ENCODE results near the gene DENND2C.

DNA sequence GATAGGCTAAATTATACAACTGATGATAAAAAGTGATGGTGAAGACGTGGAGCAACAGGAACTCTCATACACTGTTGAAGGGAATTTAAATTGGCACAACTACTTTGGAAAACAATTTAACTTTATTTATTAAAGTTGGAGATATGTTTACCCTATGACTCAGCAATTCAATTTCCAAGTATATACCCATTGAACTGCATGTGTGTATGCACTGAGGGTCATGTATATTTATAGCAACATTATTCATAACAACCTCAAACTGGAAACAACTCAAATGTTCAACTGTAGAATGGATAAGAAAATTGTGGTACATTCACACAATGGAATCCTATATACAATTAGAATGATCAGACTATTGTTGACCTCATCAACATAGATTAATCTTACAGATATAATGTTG, 71.9 kb downstream of the DENND2C start:
- no peak for TF ChIP-seq ZNF629 (CRISPR knock-in tag; conservative IDR thresholded peaks at IDR 0.05)
- no peak for TF ChIP-seq BRCA1 (CRISPR knock-in tag; IDR thresholded peaks at IDR 0.05)
- TF ChIP-seq EP300 (IDR thresholded peaks at IDR 0.05; ENCODE audit: low read depth in 2 of 2, low read length in 2 of 2): no peak
- TF ChIP-seq EP300 (CRISPR knock-in tag; IDR thresholded peaks at IDR 0.05; ENCODE audit: borderline replicate concordance): no peak
- no peak for TF ChIP-seq ZNF704 (CRISPR knock-in tag; IDR thresholded peaks at IDR 0.05; ENCODE audit: borderline replicate concordance)
- no peak for TF ChIP-seq HIVEP1 (CRISPR knock-in tag; IDR thresholded peaks at IDR 0.05)
- TF ChIP-seq CTCF (CRISPR knock-in tag; IDR thresholded peaks at IDR 0.05): no peak
- TF ChIP-seq EZH2 (conservative IDR thresholded peaks at IDR 0.05; ENCODE audit: low read depth, low read length): no peak
- TF ChIP-seq KAT2B (IDR thresholded peaks at IDR 0.05; ENCODE audit: borderline replicate concordance, low read depth, low read length): no peak
- TF ChIP-seq ATF2 (CRISPR knock-in tag; IDR thresholded peaks at IDR 0.05): no peak
- no peak for TF ChIP-seq GLI4 (CRISPR knock-in tag; IDR thresholded peaks at IDR 0.05; ENCODE audit: borderline replicate concordance)
- TF ChIP-seq FLYWCH1 (CRISPR knock-in tag; IDR thresholded peaks at IDR 0.05): no peak
- TF ChIP-seq GABPA (IDR thresholded peaks at IDR 0.05; ENCODE audit: low read depth, low read length): no peak
- no peak for TF ChIP-seq GABPA (CRISPR knock-in tag; IDR thresholded peaks at IDR 0.05; ENCODE audit: low read depth)
- TF ChIP-seq SNRNP70 (IDR thresholded peaks at IDR 0.05; ENCODE audit: low read depth, low read length): no peak
- TF ChIP-seq ZNF274 (CRISPR knock-in tag; IDR thresholded peaks at IDR 0.05): no peak
